Fibroblast of skin of right biceps (primary cell): Measurements from ENCODE around the gene DYNLT1.

Experiments
- DNase-seq: peaks from one replicate; pipeline ENCODE4 v3.0.0-alpha.2; 2013

The DYNLT1 gene

DNA sequence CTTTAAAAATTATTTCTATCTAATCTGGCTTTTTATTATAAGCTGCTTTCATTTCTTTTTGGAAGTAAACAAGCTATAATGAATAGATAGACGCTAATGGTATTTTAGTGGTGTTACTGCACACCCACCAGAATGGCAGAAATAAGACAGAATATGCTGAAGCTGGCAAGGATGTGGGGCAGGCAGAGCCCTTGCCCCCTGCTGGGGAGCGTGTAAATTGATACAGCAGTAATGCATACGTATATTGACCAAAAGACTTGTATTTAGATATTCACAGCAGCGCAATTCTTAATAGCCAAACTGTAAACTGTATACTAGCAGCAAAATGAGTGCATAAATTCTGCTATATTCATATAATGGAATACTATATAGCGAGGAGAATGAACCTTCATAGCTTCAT, 49.3 kb downstream of the DYNLT1 start:
- DNase-seq: peak; percentile 7

GRCh38 chr6:158593670-158594069, 50.9 kb downstream of the DYNLT1 start:
- no peak for DNase-seq

GRCh38 chr6:158591810-158592209, 52.7 kb downstream of the DYNLT1 start:
- no peak for DNase-seq

DNA sequence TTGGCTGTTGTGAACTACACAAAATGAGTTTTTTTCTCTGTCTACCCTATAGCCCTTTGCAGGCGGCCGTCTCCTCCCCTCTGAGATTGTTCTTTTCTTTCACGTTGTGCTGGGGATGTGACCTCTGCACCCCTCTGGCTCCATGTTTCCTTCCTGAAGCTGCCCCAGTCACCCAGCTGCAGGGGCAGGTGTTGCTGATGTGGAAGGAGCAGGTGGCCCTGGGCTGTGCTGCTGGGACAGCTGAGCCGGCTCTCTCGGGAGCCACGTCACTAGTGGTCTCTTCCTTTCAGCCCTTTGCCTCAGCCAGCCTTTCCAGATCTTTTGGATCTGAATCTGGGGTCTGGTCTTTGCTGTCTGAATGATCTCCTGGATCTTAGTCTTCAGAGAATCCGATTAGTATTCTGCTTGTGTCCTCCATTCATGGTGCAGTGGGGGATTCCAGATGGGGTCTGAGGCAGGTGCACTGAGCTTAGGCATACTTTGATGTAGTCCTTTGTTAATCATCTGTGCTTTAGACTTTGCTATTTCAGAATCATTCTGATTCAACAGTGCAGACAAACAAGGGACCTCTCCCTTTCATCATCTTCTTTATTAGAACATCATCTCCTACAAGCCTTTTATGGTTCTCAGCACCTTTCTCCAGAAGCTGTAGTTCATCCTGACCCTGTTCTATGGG, 53.3 kb downstream of the DYNLT1 start:
- DNase-seq: no peak

DNA sequence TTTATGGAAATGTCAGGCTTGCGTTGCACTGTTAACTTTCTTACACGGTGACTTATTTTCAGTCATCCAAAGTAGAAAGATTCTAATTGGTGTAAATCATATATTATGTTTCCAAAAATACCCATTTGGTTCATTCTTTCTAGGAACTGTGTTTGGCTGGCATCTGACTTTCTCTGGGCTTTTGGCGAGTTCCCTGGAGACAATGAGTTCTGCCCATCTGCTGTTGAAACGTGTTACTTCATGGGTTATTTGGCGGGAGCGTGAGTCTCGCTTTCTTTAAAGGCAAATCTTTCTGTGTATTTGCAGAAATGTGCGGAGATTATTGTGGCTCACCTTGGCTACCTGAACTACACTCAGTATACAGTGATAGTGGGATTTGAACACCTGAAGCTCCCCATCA, 55.2 kb downstream of the DYNLT1 start:
- DNase-seq: no peak

- no peak for DNase-seq
Observed at GRCh38 chr6:158586652-158587051, 57.9 kb downstream of the DYNLT1 start.
